Epithelial cell of esophagus (primary cell): Measurements from ENCODE around the gene GGTLC2.
A peak's percentile ranks its signal among the peaks of the same experiment; 100 is the strongest.

Source experiments
- DNase-seq: peaks from one replicate; pipeline ENCODE4 v3.0.0; 2010; ENCODE audit warnings: low read depth
- H3K4me3 ChIP-seq: 2 replicates; pipeline ENCODE4 v1.5.1; 2011; ENCODE audit warnings: mild to moderate bottlenecking, low read length, control low read depth
- TF ChIP-seq, protein P1 (sequence below): IDR thresholded peaks from 2 replicates; pipeline ENCODE4 v1.5.1; 2011; ENCODE audit warnings: low read depth, mild to moderate bottlenecking, low read length, control low read depth, inconsistent platforms; ENCODE audit not compliant: insufficient read depth; ENCODE audit errors: missing control alignments

The GGTLC2 gene

DNA sequence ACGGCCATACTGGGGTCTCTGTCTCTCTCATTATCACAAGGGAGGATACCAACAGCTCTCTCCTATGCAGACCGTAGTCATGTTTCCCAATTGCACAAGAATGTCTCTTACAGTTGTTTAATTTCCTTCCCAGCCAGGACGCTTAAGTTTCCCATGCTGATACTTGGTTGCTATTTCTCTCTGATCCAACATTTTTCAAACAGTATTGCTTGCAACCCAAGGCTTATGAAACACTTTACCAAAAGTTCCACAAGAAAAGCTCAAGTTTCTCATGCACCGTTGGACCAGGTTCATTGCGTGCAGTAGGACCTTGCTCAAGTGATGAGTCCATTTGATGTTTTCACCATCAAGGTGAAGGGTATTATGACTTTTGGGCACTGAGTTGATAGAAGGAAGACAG, 46.6 kb downstream of the GGTLC2 start:
- no peak overlapping the region for H3K4me3 ChIP-seq
- no peak for DNase-seq
- TF ChIP-seq, protein P1, sequence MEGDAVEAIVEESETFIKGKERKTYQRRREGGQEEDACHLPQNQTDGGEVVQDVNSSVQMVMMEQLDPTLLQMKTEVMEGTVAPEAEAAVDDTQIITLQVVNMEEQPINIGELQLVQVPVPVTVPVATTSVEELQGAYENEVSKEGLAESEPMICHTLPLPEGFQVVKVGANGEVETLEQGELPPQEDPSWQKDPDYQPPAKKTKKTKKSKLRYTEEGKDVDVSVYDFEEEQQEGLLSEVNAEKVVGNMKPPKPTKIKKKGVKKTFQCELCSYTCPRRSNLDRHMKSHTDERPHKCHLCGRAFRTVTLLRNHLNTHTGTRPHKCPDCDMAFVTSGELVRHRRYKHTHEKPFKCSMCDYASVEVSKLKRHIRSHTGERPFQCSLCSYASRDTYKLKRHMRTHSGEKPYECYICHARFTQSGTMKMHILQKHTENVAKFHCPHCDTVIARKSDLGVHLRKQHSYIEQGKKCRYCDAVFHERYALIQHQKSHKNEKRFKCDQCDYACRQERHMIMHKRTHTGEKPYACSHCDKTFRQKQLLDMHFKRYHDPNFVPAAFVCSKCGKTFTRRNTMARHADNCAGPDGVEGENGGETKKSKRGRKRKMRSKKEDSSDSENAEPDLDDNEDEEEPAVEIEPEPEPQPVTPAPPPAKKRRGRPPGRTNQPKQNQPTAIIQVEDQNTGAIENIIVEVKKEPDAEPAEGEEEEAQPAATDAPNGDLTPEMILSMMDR: no peak

DNA sequence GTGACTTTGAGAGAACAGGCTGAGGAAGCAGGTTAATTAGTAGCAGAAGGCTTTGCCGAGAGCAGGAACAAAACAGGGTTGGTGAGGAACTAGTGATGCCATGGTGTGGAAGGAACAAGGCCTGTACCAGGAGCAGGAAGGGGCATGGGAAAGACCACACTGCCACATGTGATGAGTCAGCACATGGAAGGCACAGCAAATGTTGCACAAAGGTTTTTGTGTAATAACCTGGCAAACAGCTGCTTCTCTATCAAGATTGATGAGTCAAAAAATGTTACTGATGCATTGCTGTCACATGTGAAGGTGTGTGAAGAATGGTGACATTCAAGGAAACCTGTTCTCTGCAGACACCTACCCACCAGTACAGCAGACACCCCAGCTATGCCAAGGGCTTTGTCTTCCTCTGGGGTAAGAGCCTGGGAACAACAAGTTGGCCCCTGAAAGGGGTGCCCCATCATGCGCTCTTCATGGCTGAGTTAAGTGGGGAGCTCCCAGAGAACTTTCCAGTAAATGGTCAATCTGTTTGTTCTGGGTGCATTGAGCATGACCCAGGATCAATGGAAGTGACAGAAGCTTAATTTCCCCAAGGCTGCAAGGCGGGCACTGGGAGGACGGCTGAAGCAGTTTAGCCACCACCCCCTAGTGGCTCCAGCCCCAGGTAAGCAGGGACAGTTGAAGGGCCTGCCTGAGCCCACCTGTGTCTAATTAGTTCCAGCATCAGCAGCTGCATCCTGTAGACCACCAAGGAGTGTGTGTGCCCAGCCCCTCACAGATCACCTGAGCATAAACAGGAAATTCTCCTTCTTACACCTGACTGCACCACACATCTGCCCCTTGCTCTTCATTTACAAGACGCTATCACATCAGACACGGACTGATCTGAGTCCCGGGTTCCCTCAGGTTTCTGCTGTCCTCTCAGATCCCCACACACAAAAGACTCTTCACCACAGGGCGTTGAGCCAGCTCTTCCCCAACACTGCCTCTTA, 47.6 kb downstream of the GGTLC2 start:
- no peak overlapping the region for H3K4me3 ChIP-seq
- TF ChIP-seq, protein P1: no peak
- peak; percentile 17 for DNase-seq

DNA sequence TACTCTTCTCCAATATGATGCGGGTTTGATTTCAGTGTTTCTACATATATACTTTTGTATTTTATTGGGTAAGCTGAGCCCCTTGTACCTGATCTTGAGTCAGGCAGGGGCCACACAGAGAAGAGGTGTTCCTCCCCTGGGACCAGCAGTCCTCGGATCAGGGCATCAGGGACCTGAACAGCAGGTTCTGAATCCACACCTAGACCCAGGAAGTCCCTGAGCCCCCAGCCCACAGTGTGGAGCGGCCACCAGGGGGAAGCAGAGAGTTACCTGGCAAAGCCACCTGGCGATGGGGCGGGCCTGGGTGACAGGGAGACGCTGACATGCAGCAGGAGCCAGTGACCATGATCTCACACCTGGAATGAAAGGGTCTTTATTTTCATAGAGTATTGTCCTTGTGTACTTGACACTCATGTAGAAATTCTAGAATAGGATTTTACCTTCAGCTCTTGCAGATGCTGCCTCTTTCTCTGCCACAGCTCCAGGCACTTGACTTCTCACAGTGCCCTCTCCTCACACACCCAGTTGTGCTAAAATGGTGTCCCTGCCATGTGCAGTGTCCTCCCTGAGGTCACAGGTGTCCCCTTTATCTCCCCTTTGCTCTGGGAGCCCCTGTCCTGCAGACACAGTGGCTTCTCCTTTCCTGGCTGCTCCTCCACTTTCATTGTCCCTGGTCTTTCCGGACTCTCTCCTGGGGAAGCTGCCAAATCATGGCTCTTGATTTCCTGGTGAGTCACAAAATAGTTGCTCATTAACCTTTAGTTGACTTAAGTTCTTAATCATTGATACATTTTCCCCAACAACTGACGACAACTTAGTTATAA, 48.5 kb downstream of the GGTLC2 start:
- TF ChIP-seq, protein P1: peak; percentile 65
- H3K4me3 ChIP-seq: no peak overlapping the region
- DNase-seq: peak; percentile 13

DNA sequence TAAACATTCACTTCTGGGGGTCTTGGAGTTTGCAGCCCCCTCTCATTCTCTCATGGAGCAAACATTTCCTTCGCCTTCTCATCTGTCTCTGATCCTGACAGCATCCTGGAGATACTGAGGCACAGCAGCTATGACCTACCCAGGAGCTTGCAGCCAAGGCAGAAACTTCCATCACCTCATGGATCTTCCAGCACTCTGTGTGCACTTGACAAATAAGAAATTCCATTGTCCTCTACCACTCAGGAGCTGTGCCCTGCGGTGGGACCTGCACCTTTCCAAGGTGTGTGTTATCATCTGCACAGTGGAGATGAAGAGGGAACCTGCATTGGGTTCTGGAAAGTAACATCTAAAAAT, 49.1 kb downstream of the GGTLC2 start:
- TF ChIP-seq, protein P1: no peak
- H3K4me3 ChIP-seq: no peak overlapping the region
- no peak for DNase-seq

DNA sequence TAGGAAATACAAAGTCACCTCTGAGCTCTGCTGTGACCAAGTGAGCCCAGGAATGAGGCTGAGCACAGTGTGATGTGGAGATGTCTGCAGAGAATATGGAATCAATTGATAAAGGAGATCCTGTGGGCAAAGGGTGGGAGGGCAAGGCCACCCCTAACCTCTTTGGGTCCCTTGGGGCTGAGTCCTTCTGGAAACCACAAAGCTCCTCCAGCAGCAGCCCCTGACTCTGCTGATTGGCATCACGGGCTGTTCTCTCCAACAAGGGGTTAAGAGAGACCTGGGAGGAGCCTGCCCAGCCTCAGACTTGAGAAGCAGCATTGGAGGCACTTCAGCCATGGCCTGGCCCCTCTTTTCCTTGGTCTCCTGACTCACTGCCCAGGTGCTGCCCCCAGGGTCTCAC, 49.7 kb downstream of the GGTLC2 start:
- no peak for DNase-seq
- TF ChIP-seq, protein P1: no peak
- H3K4me3 ChIP-seq: no peak overlapping the region

DNA sequence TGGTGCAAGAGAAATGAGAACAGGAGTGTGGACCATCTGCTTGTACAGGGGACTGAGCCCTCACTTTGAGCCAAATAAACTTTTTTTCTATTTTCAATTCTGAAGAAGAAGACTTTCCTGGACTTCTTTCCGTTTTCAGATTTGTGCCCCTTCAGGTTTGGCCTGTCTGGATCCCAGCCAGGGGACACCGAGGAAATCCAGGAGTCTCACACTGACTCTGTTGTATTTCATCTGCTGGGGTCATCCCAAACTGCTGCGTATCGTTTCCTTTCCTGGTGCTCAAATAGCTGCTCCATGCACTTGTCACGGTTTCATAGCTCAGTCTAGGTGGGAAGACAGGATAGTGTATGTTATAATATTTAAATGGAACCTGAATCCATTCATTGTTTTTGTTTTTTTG, 51.7 kb downstream of the GGTLC2 start:
- H3K4me3 ChIP-seq: no peak overlapping the region
- TF ChIP-seq, protein P1: no peak
- DNase-seq: no peak
